Esophagus squamous epithelium (tissue), 5 donors: Measurements from ENCODE around the gene CDH20. TPM values are rescaled to one million over a fixed set of nuclear protein-coding genes. Genes with fewer than 3 reads are reported as not detected.

ENCODE experiments used
- DNase-seq: peaks from one replicate; lab custom pipeline; 2025; lab: John Stamatoyannopoulos, UW
- H3K27ac ChIP-seq, 4 donors: fragments of 200-600 bp; sonication (generic); one replicate each; pipeline ENCODE4 v1.5.1; 2016 to 2019; ENCODE audit warnings: mild to moderate bottlenecking in 1 of 4
- H3K27me3 ChIP-seq, 4 donors: fragments of 200-600 bp; sonication (generic); 1 replicate in 3 of 4; 2 replicates in 1 of 4; pipeline versions ENCODE4 v1.5.1 to v1.6.0; 2017 to 2021; ENCODE audit warnings: antibody characterized with exemption in 1 of 4
- H3K36me3 ChIP-seq, 3 donors: fragments of 200-600 bp; sonication (generic); one replicate each; pipeline ENCODE4 v1.5.1; 2016 to 2019
- H3K4me1 ChIP-seq, 3 donors: fragments of 200-600 bp; sonication (generic); one replicate each; pipeline ENCODE4 v1.5.1; 2017 to 2019
- H3K4me3 ChIP-seq, 4 donors: fragments of 200-600 bp; sonication (generic); 1 replicate in 3 of 4; 2 replicates in 1 of 4; pipeline ENCODE4 v1.5.1; 2016 to 2019; ENCODE audit warnings: mild to moderate bottlenecking in 2 of 4, moderate library complexity in 1 of 4
- H3K9me3 ChIP-seq, 3 donors: fragments of 200-600 bp; sonication (generic); one replicate each; pipeline ENCODE4 v1.5.1; 2016 to 2019
- CTCF ChIP-seq, 6 experiments: fragments of 450-650 bp in 4 of 6; fragments of 200-600 bp in 2 of 6; sonication (generic) in 2 of 6; IDR thresholded peaks; one replicate each; pipeline ENCODE4 v1.5.1; 2016 to 2019; ENCODE audit warnings: antibody characterized with exemption in 6 of 6, mild to moderate bottlenecking in 4 of 6, moderate library complexity in 4 of 6
- POLR2A ChIP-seq, 4 donors: fragments of 450-650 bp; IDR thresholded peaks; one replicate each; pipeline ENCODE4 v1.6.1; 2017; ENCODE audit warnings: antibody characterized with exemption in 4 of 4, mild to moderate bottlenecking in 4 of 4, moderate library complexity in 3 of 4
- WGBS, 2 donors: methylation state at CpG; one replicate each; pipeline ENCODE4 v1.1.5; 2018; 5-methylcytosine and 5-hydroxymethylcytosine counted together
- intact Hi-C: fragments of 100-400 bp; cut with DNase I; formaldehyde crosslinking; loops from one replicate; pipeline ENCODE4 v1.15.0; 2022
- total RNA-seq, 4 donors: library from RNA; depleted of rRNA; stranded (reverse); fragments of >200 nt; gene quantifications; one replicate each; pipeline ENCODE4 v1.1.0, GENCODE V29; 2016
- donor health status: DM: yes; HTN: yes; CAD: no.

CDH20 gene
- total RNA-seq, 4 donors from 2014 or later = 0.23 to 3.4 TPM; not detected in 2

- H3K4me3 ChIP-seq = no peak overlapping the region
- no peak for TF ChIP-seq POLR2A (IDR thresholded peaks at IDR 0.05)
- no peak for TF ChIP-seq CTCF (IDR thresholded peaks at IDR 0.05)
- H3K36me3 ChIP-seq = no peaks in the 10 kb centered on the region
- H3K27me3 ChIP-seq = no peaks in the 10 kb centered on the region
- no peaks in the 10 kb centered on the region for H3K9me3 ChIP-seq
- intact Hi-C loops = no loop called here
- H3K27ac ChIP-seq = no peak overlapping the region
- DNase-seq = no peak
- 53 to 60% methylated on average over 4 of the region's 4 CpGs for WGBS, 2 donors
- H3K4me1 ChIP-seq = peaks cover 0 to 4% (median 0%) of the 10 kb centered on the region in 3 donors
Measured at GRCh38 chr18:61398961-61399705, 65.9 kb downstream of the CDH20 start.

DNA sequence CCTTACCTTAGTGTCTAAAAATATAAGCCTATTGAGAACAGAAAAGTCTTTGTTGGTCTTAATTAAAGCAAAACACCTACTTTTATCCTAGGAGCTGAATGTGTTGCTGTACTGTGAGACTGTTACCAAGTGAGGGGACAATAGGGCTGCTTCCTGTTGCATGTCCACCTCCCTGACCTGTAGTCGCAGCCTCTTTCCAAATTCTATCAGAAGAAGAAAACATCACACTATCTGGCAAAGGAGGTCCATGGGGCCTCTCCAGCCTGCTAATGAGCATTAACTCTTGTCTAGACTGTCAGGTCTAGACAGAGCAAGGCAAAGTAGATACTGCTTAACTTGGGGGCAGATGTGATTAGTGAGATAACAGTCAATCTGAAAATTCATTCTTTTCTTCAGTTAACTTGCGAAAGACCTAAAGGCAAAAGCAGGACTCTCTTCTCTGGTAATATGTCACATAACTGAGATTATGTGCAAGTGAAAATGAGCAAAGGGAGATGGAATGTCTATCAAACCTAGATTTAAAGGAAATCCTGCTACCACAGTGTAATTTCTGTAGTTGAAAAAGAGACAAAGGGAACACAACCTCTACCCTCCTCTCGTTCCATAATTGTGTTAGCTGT is 66.9 kb downstream of the CDH20 start:
- H3K4me3 ChIP-seq = no peak overlapping the region
- H3K9me3 ChIP-seq = no peaks in the 10 kb centered on the region
- no peaks in the 10 kb centered on the region for H3K27me3 ChIP-seq
- no peak for DNase-seq
- H3K27ac ChIP-seq = no peak overlapping the region
- intact Hi-C loops = no loop called here
- peaks cover 0 to 4% (median 0%) of the 10 kb centered on the region in 3 donors for H3K4me1 ChIP-seq
- WGBS, 2 donors = 72% methylated on average over 3 of the region's 3 CpGs
- TF ChIP-seq POLR2A (IDR thresholded peaks at IDR 0.05) (no peak), CTCF (IDR thresholded peaks at IDR 0.05) (no peak)
- H3K36me3 ChIP-seq = no peaks in the 10 kb centered on the region

DNA sequence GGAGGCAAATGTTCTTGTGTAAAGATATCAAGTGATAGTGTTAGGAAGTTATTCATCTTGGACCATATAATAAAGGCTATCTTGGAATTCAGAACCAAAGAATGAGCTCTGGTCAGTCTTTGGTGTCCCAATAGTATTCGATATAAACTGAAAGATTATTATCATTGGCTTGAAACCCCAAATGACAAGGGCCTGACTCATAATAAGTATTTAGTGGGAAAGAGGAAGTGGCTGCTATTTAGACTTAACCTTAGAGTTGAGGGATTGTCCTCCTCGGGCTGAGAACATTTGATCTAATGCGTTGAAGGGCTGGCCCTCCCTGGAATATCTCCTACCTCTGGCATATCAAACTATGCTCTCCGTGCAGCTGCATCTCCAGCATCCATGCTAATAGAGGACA is 67.5 kb downstream of the CDH20 start:
- no peak for TF ChIP-seq POLR2A (IDR thresholded peaks at IDR 0.05)
- TF ChIP-seq CTCF (IDR thresholded peaks at IDR 0.05) = no peak
- WGBS, 2 donors = 52 to 63% methylated on average over 4 of the region's 4 CpGs
- Histone ChIP-seq H3K27ac (no peak overlapping the region), H3K4me3 (no peak overlapping the region), H3K9me3 (no peaks in the 10 kb centered on the region), H3K36me3 (no peaks in the 10 kb centered on the region), H3K27me3 (no peaks in the 10 kb centered on the region), H3K4me1 (peaks cover 0 to 4% (median 0%) of the 10 kb centered on the region in 3 donors)
- intact Hi-C loops = no loop called here
- DNase-seq = no peak

DNA sequence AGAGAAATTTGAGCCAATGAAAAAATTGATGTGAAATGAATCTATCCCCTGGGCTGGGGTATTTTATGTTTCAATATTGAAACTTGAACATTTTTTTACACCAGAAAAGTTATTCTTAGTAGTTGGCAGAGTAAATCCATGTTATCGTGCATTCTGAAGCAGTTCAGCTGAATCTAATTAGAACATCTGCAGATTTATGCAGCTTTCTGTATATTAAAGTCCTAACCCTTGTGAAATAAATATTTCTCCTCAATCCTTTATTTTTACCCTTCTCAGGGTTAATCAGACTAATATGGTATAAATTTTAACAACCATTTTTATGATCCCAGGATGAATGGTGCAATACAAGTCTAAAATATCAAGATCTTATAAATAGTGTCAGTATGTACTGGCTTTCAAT is 69.5 kb downstream of the CDH20 start:
- Histone ChIP-seq H3K4me1 (peaks cover 0 to 4% (median 0%) of the 10 kb centered on the region in 3 donors), H3K9me3 (no peaks in the 10 kb centered on the region), H3K36me3 (no peaks in the 10 kb centered on the region), H3K27me3 (no peaks in the 10 kb centered on the region), H3K27ac (no peak overlapping the region), H3K4me3 (no peak overlapping the region)
- TF ChIP-seq CTCF (IDR thresholded peaks at IDR 0.05) = no peak
- no peak for TF ChIP-seq POLR2A (IDR thresholded peaks at IDR 0.05)
- 26 to 32% methylated on average over 1 of the region's 1 CpG for WGBS, 2 donors
- intact Hi-C loops = no loop called here
- DNase-seq = no peak

DNA sequence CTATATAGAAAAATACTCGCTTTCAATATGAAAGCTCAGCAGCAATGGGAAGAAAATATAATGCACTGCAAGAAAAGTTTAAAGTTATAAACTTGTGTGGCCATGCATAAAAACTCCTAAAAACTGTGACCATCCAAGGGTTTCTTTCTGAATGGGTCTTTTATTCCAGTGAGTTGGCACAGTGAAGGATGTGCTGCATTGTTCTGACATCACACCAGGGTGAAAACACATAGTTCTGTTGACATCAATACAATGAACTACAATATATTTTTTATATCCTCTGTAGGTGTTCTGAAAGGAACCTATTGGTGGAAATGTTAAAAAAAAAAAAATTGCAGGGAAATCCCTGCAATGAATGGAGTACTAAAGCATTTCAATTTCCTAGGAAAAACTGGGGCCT is 80.2 kb downstream of the CDH20 start:
- DNase-seq = no peak
- WGBS, 2 donors = 88% methylated on average over 1 of the region's 1 CpG
- H3K27me3 ChIP-seq = no peaks in the 10 kb centered on the region
- no peak overlapping the region for H3K4me3 ChIP-seq
- H3K9me3 ChIP-seq = no peaks in the 10 kb centered on the region
- no peak for TF ChIP-seq POLR2A (IDR thresholded peaks at IDR 0.05)
- TF ChIP-seq CTCF (IDR thresholded peaks at IDR 0.05) = no peak
- H3K27ac ChIP-seq = no peak overlapping the region
- H3K4me1 ChIP-seq = no peaks in the 10 kb centered on the region
- no peaks in the 10 kb centered on the region for H3K36me3 ChIP-seq
- intact Hi-C loops = no loop called here
